ENCODE measurements around the gene DCTD. TPM values are rescaled to one million over a fixed set of nuclear protein-coding genes. Genes with fewer than 3 reads are reported as not detected.

The DCTD gene
- total and polyA plus RNA-seq, 2 of the 13 experiments (the other 11 are each of a cell fraction or from before 2014, with no cell fraction given), result 85.1 to 95.3 TPM

GRCh38 chr4:182917182-182918043 is at the start of gene DCTD (continued):
- TF ChIP-seq, protein P1, sequence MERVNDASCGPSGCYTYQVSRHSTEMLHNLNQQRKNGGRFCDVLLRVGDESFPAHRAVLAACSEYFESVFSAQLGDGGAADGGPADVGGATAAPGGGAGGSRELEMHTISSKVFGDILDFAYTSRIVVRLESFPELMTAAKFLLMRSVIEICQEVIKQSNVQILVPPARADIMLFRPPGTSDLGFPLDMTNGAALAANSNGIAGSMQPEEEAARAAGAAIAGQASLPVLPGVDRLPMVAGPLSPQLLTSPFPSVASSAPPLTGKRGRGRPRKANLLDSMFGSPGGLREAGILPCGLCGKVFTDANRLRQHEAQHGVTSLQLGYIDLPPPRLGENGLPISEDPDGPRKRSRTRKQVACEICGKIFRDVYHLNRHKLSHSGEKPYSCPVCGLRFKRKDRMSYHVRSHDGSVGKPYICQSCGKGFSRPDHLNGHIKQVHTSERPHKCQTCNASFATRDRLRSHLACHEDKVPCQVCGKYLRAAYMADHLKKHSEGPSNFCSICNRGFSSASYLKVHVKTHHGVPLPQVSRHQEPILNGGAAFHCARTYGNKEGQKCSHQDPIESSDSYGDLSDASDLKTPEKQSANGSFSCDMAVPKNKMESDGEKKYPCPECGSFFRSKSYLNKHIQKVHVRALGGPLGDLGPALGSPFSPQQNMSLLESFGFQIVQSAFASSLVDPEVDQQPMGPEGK (CRISPR knock-in tag; IDR thresholded peaks at IDR 0.05), result peak; percentile 62
- peak; percentile 48; the same call in 1 of the 2 replicates for TF ChIP-seq ZNF841 (CRISPR knock-in tag; IDR thresholded peaks at IDR 0.05; ENCODE audit: borderline replicate concordance)
- TF ChIP-seq, protein P2, sequence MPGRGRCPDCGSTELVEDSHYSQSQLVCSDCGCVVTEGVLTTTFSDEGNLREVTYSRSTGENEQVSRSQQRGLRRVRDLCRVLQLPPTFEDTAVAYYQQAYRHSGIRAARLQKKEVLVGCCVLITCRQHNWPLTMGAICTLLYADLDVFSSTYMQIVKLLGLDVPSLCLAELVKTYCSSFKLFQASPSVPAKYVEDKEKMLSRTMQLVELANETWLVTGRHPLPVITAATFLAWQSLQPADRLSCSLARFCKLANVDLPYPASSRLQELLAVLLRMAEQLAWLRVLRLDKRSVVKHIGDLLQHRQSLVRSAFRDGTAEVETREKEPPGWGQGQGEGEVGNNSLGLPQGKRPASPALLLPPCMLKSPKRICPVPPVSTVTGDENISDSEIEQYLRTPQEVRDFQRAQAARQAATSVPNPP (CRISPR knock-in tag; IDR thresholded peaks at IDR 0.05), result no peak
- peak; percentile 66; the same call in 1 of the 2 replicates for TF ChIP-seq ZNF564 (CRISPR knock-in tag; IDR thresholded peaks at IDR 0.05)
- TF ChIP-seq MEIS1 (CRISPR knock-in tag; IDR thresholded peaks at IDR 0.05; ENCODE audit: borderline replicate concordance), result peak; percentile 87
- no peak for TF ChIP-seq TBP (CRISPR knock-in tag; IDR thresholded peaks at IDR 0.05)
- no peak for TF ChIP-seq MAFG (CRISPR knock-in tag; IDR thresholded peaks at IDR 0.05)
- 0 out of 2 replicates have a peak, but pooled peaks have one; percentile 9 for TF ChIP-seq ADNP (CRISPR knock-in tag; IDR thresholded peaks at IDR 0.05)
- TF ChIP-seq ZNF12 (CRISPR knock-in tag; IDR thresholded peaks at IDR 0.05), result no peak
- TF ChIP-seq POLR2A (IDR thresholded peaks at IDR 0.05; ENCODE audit: insufficient read depth in 1 of 2, low read depth in 2 of 2, low read length in 2 of 2), result peak; percentile 59 to 72
- TF ChIP-seq ZNF577 (CRISPR knock-in tag; IDR thresholded peaks at IDR 0.05; ENCODE audit: borderline replicate concordance, low read depth), result no peak
- no peak for TF ChIP-seq ISX (CRISPR knock-in tag; conservative IDR thresholded peaks at IDR 0.05)
- TF ChIP-seq, protein P3, sequence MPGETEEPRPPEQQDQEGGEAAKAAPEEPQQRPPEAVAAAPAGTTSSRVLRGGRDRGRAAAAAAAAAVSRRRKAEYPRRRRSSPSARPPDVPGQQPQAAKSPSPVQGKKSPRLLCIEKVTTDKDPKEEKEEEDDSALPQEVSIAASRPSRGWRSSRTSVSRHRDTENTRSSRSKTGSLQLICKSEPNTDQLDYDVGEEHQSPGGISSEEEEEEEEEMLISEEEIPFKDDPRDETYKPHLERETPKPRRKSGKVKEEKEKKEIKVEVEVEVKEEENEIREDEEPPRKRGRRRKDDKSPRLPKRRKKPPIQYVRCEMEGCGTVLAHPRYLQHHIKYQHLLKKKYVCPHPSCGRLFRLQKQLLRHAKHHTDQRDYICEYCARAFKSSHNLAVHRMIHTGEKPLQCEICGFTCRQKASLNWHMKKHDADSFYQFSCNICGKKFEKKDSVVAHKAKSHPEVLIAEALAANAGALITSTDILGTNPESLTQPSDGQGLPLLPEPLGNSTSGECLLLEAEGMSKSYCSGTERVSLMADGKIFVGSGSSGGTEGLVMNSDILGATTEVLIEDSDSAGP (CRISPR knock-in tag; IDR thresholded peaks at IDR 0.05; ENCODE audit: borderline replicate concordance), result peak; percentile 73; the same call in 1 of the 2 replicates
- TF ChIP-seq THAP8 (CRISPR knock-in tag; IDR thresholded peaks at IDR 0.05; ENCODE audit: borderline replicate concordance), result 0 out of 2 replicates have a peak, but pooled peaks have one; percentile 28
- TF ChIP-seq ZSCAN9 (CRISPR knock-in tag; IDR thresholded peaks at IDR 0.05; ENCODE audit: borderline replicate concordance), result no peak
- no peak for TF ChIP-seq CHCHD3 (CRISPR knock-in tag; IDR thresholded peaks at IDR 0.05)
- peak; percentile 83 for TF ChIP-seq RBFOX2 (IDR thresholded peaks at IDR 0.05; ENCODE audit: low read depth, low read length)
- no peak for TF ChIP-seq HMGA1 (CRISPR knock-in tag; conservative IDR thresholded peaks at IDR 0.05)
- TF ChIP-seq ZNF563 (CRISPR knock-in tag; IDR thresholded peaks at IDR 0.05), result no peak; the same call in 1 of the 2 replicates
- TF ChIP-seq, protein P4, sequence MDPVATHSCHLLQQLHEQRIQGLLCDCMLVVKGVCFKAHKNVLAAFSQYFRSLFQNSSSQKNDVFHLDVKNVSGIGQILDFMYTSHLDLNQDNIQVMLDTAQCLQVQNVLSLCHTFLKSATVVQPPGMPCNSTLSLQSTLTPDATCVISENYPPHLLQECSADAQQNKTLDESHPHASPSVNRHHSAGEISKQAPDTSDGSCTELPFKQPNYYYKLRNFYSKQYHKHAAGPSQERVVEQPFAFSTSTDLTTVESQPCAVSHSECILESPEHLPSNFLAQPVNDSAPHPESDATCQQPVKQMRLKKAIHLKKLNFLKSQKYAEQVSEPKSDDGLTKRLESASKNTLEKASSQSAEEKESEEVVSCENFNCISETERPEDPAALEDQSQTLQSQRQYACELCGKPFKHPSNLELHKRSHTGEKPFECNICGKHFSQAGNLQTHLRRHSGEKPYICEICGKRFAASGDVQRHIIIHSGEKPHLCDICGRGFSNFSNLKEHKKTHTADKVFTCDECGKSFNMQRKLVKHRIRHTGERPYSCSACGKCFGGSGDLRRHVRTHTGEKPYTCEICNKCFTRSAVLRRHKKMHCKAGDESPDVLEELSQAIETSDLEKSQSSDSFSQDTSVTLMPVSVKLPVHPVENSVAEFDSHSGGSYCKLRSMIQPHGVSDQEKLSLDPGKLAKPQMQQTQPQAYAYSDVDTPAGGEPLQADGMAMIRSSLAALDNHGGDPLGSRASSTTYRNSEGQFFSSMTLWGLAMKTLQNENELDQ (CRISPR knock-in tag; IDR thresholded peaks at IDR 0.05; ENCODE audit: borderline replicate concordance), result no peak
- TF ChIP-seq ZNF230 (CRISPR knock-in tag; IDR thresholded peaks at IDR 0.05), result 0 out of 2 replicates have a peak, but pooled peaks have one; percentile 78
- peak; percentile 81 for TF ChIP-seq ZNF607 (CRISPR knock-in tag; IDR thresholded peaks at IDR 0.05; ENCODE audit: borderline replicate concordance)

Data from HepG2 (cell line).